HCT116 (cell line): Measurements from ENCODE around the gene FAM241A. TPM values are rescaled to one million over a fixed set of nuclear protein-coding genes. Genes with fewer than 3 reads are reported as not detected.

ENCODE experiments used
- ATAC-seq: fragments of 200-7000 bp; cut with Tn5 transposase; 2 replicates; pipeline ENCODE4 v1.9.1; 2020; ENCODE audit warnings: mild to moderate bottlenecking, moderate library complexity
- BruUV-seq: library from RNA; stranded (reverse); fragments of 400-500 nt; replicated peaks from 2 replicates; lab custom pipeline; 2021; lab: Mats Ljungman, UMichigan
- CTCF ChIA-PET: fragments of 300-600 bp; sonication (Branson Sonifier 250); formaldehyde crosslinking; loops from one replicate; lab custom pipeline; 2021; ENCODE audit warnings: antibody characterized with exemption; lab: Charles Lee
- POLR2A ChIA-PET: fragments of 300-600, 350-600 bp; sonication (Branson Sonifier 250); formaldehyde crosslinking; loops from one replicate; lab custom pipeline; 2021; ENCODE audit warnings: antibody characterized with exemption; lab: Charles Lee
- RAD21 ChIA-PET, 2 experiments: fragments of 300-600 bp; sonication (Branson Sonifier 250); formaldehyde crosslinking; loops; one replicate each; lab custom pipeline; 2023; ENCODE audit warnings: low total read pairs in 2 of 2; ENCODE audit not compliant: uncharacterized antibody in 2 of 2, unreplicated experiment in 2 of 2, low non-redundant PET in 1 of 2; lab: Charles Lee
- DNase-seq: peaks from one replicate; pipeline ENCODE4 v3.0.0-alpha.2; 2010; ENCODE audit warnings: low read depth, low spot score
- H2AFZ ChIP-seq: fragments of 200-600 bp; shearing (Covaris generic), sonication (generic); 2 replicates; pipeline ENCODE4 v1.6.1; 2017; ENCODE audit warnings: low read depth, mixed run types, mixed read lengths, antibody characterized with exemption, low read length; ENCODE audit not compliant: poor library complexity, severe bottlenecking
- H3K27ac ChIP-seq: 2 replicates; pipeline ENCODE4 v1.5.1; 2012; ENCODE audit warnings: low read depth, low read length
- H3K27me3 ChIP-seq: fragments of 200-600 bp; sonication (generic); 2 replicates; pipeline ENCODE4 v1.6.1; 2016; ENCODE audit warnings: mixed run types, low read length, mixed read lengths; ENCODE audit not compliant: insufficient read depth
- H3K36me3 ChIP-seq, 2 experiments: fragments of 200-500 bp in 1 of 2; fragments of 200-600 bp in 1 of 2; sonication (Bioruptor generic) in 1 of 2; sonication (generic) in 1 of 2; 2 replicates each; pipeline versions ENCODE4 v1.5.1 to v1.6.1; 2014 to 2016; ENCODE audit warnings: low read length in 2 of 2, inconsistent platforms in 1 of 2, mixed read lengths in 1 of 2, mixed run types in 1 of 2; ENCODE audit not compliant: insufficient read depth in 2 of 2, control insufficient read depth in 1 of 2
- H3K4me1 ChIP-seq, 2 experiments: fragments of 200-600 bp in 1 of 2; sonication (generic) in 1 of 2; 2 replicates each; pipeline versions ENCODE4 v1.5.1 to v1.6.1; 2012 to 2017; ENCODE audit warnings: low read length in 2 of 2, inconsistent platforms in 1 of 2, mild to moderate bottlenecking in 1 of 2, mixed read lengths in 1 of 2, mixed run types in 1 of 2, moderate library complexity in 1 of 2; ENCODE audit not compliant: insufficient read depth in 2 of 2, control insufficient read depth in 1 of 2
- H3K4me2 ChIP-seq: fragments of 200-600 bp; sonication (generic); 2 replicates; pipeline ENCODE4 v1.6.1; 2017; ENCODE audit warnings: mixed run types, low read length, mixed read lengths
- H3K4me3 ChIP-seq, 2 experiments: fragments of 200-600 bp in 1 of 2; sonication (generic) in 1 of 2; replicated peaks in 1 of 2; 2 replicates each; pipeline ENCODE4 v1.5.1; 2011 to 2016; ENCODE audit warnings: low read length in 2 of 2, control low read depth in 1 of 2, low read depth in 1 of 2, mild to moderate bottlenecking in 1 of 2, mixed read lengths in 1 of 2, mixed run types in 1 of 2
- H3K79me2 ChIP-seq: fragments of 200-600 bp; sonication (generic); 2 replicates; pipeline ENCODE4 v1.6.1; 2017; ENCODE audit warnings: mild to moderate bottlenecking, mixed run types, low read length, moderate library complexity, mixed read lengths; ENCODE audit not compliant: insufficient read depth
- H3K9ac ChIP-seq: fragments of 200-600 bp; sonication (generic); 2 replicates; pipeline ENCODE4 v1.6.1; 2016; ENCODE audit warnings: low read length, mixed read lengths
- H3K9me2 ChIP-seq: fragments of 200-600 bp; sonication (generic), shearing (Covaris generic); 2 replicates; pipeline ENCODE4 v1.6.1; 2017; ENCODE audit warnings: mixed run types, mild to moderate bottlenecking, moderate library complexity; ENCODE audit not compliant: insufficient read depth
- H3K9me3 ChIP-seq, 2 experiments: fragments of 200-500 bp in 1 of 2; fragments of 200-600 bp in 1 of 2; sonication (Bioruptor generic) in 1 of 2; sonication (generic) in 1 of 2; 2 replicates each; pipeline ENCODE4 v1.6.1; 2014 to 2017; ENCODE audit warnings: low read length in 2 of 2, mixed read lengths in 2 of 2, inconsistent platforms in 1 of 2, low read depth in 1 of 2, mild to moderate bottlenecking in 1 of 2, mixed run types in 1 of 2, moderate library complexity in 1 of 2; ENCODE audit not compliant: control insufficient read depth in 1 of 2, insufficient read depth in 1 of 2
- H4K20me1 ChIP-seq: fragments of 200-600 bp; sonication (generic), shearing (Covaris generic); 2 replicates; pipeline ENCODE4 v1.6.1; 2017; ENCODE audit warnings: mixed run types, mild to moderate bottlenecking, moderate library complexity; ENCODE audit not compliant: insufficient read depth
- CBX3 ChIP-seq: IDR thresholded peaks from 2 replicates; pipeline ENCODE4 v1.6.1; 2012; ENCODE audit warnings: low read depth
- CEBPB ChIP-seq: IDR thresholded peaks from 2 replicates; pipeline ENCODE4 v1.6.1; 2012; ENCODE audit warnings: low read depth
- EGR1 ChIP-seq: IDR thresholded peaks from 2 replicates; pipeline ENCODE4 v1.6.1; 2012; ENCODE audit warnings: low read depth
- ELF1 ChIP-seq: IDR thresholded peaks from 2 replicates; pipeline ENCODE4 v1.6.1; 2012; ENCODE audit warnings: low read depth, borderline replicate concordance
- EZH2phosphoT487 ChIP-seq: fragments of 200-600 bp; IDR thresholded peaks from 2 replicates; pipeline ENCODE4 v1.6.1; 2018; ENCODE audit warnings: antibody characterized with exemption, borderline replicate concordance
- FOSL1 ChIP-seq: IDR thresholded peaks from 2 replicates; pipeline ENCODE4 v1.6.1; 2012; ENCODE audit warnings: low read depth
- JUND ChIP-seq: IDR thresholded peaks from 2 replicates; pipeline ENCODE4 v1.6.1; 2012
- POLR2A ChIP-seq: IDR thresholded peaks from 2 replicates; pipeline ENCODE4 v1.7.0; 2011; ENCODE audit warnings: borderline replicate concordance; ENCODE audit not compliant: insufficient read depth, insufficient read length; ENCODE audit errors: extremely low read depth
- POLR2AphosphoS5 ChIP-seq: IDR thresholded peaks from 2 replicates; pipeline ENCODE4 v1.6.1; 2011; ENCODE audit warnings: mild to moderate bottlenecking, low read depth, low read length, moderate library complexity
- RAD21 ChIP-seq: IDR thresholded peaks from 2 replicates; pipeline ENCODE4 v1.6.1; 2012; ENCODE audit warnings: low read depth, mild to moderate bottlenecking
- SP1 ChIP-seq: IDR thresholded peaks from 2 replicates; pipeline ENCODE4 v1.6.1; 2012; ENCODE audit warnings: low read depth
- TCF7L2 ChIP-seq: IDR thresholded peaks from 2 replicates; pipeline ENCODE4 v1.7.0; 2011; ENCODE audit warnings: borderline replicate concordance, inconsistent platforms; ENCODE audit not compliant: insufficient read depth, insufficient read length; ENCODE audit errors: extremely low read depth
- ZBTB33 ChIP-seq: IDR thresholded peaks from 2 replicates; pipeline ENCODE4 v1.6.1; 2011; ENCODE audit warnings: mild to moderate bottlenecking, low read length, moderate library complexity; ENCODE audit not compliant: insufficient replicate concordance; ENCODE audit errors: extremely low read depth
- intact Hi-C: fragments of 100-400 bp; cut with micrococcal nuclease; formaldehyde crosslinking; loops from 2 replicates; pipeline ENCODE4 v1.10.0; 2022
- total RNA-seq: library from RNA; stranded (reverse); gene quantifications from one replicate; pipeline ENCODE4 v1.2.1, GENCODE V29; 2021; ENCODE audit not compliant: unreplicated experiment
- TF ChIP-seq, protein P1 (sequence below), 3 experiments: fragments of 200-600 bp in 1 of 3; sonication (generic) in 1 of 3; IDR thresholded peaks in 2 of 3; conservative IDR thresholded peaks in 1 of 3; 2 replicates each; pipeline ENCODE4 v1.5.1; 2012 to 2017; ENCODE audit warnings: low read depth in 2 of 3, low read length in 2 of 3, antibody characterized with exemption in 1 of 3, borderline replicate concordance in 1 of 3, control low read depth in 1 of 3, mild to moderate bottlenecking in 1 of 3, mixed read lengths in 1 of 3, mixed run types in 1 of 3, moderate library complexity in 1 of 3; ENCODE audit not compliant: insufficient read depth in 1 of 3

The FAM241A gene
- total RNA-seq, 1 experiment from 2014 or later: 4.5 TPM

DNA sequence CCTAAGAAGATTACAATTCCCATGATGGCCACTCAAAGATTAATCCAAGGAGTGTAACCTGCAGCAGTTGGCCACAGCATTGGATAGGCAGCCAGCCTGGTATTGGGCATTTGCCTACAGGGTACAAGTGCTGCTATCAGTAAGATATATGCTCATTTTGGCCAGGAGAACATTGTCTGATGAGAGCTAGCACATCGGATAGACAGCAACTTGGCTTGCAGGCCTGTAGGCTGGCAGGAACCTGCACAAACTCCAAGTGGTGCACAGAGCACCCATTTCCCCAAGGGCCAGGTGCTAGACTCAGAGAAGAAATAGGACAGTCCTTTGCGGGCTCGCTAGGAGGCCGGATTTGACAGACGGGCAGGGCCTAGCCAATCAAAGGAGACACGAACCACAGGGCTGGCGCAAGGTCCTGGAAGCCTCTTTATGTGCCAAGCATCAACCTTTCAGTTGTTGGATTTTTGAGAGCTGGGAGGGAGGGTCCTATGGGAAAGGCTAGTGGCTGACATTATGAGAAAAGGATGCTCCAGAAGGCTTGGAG, 74.6 kb downstream of the FAM241A start:
- Histone ChIP-seq H3K79me2 (no peaks in the 10 kb centered on the region), H3K9ac (no peak overlapping the region), H3K27ac (no peak overlapping the region), H3K4me1 (no peaks in the 10 kb centered on the region), H2AFZ (no peak overlapping the region), H4K20me1 (no peaks in the 10 kb centered on the region), H3K9me3 (no peaks in the 10 kb centered on the region), H3K4me2 (no peak overlapping the region), H3K27me3 (no peaks in the 10 kb centered on the region), H3K4me3 (no peak overlapping the region), H3K36me3 (no peaks in the 10 kb centered on the region), H3K9me2 (no peaks in the 10 kb centered on the region)
- intact Hi-C loops: no loop called here
- POLR2A ChIA-PET: no interaction called here
- RAD21 ChIA-PET: no interaction called here
- ATAC-seq (no peak), DNase-seq (no peak)
- BruUV-seq: no TSS peak
- TF ChIP-seq POLR2AphosphoS5 (no peak), RAD21 (no peak), TCF7L2 (no peak), CBX3 (no peak), SP1 (no peak), CEBPB (no peak), JUND (no peak), FOSL1 (no peak), EGR1 (no peak), EZH2phosphoT487 (no peak), ZBTB33 (no peak), ELF1 (no peak), POLR2A (no peak)
- TF ChIP-seq, protein P1, sequence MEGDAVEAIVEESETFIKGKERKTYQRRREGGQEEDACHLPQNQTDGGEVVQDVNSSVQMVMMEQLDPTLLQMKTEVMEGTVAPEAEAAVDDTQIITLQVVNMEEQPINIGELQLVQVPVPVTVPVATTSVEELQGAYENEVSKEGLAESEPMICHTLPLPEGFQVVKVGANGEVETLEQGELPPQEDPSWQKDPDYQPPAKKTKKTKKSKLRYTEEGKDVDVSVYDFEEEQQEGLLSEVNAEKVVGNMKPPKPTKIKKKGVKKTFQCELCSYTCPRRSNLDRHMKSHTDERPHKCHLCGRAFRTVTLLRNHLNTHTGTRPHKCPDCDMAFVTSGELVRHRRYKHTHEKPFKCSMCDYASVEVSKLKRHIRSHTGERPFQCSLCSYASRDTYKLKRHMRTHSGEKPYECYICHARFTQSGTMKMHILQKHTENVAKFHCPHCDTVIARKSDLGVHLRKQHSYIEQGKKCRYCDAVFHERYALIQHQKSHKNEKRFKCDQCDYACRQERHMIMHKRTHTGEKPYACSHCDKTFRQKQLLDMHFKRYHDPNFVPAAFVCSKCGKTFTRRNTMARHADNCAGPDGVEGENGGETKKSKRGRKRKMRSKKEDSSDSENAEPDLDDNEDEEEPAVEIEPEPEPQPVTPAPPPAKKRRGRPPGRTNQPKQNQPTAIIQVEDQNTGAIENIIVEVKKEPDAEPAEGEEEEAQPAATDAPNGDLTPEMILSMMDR (IDR thresholded peaks at IDR 0.05 in 2 of 3, conservative IDR thresholded peaks at IDR 0.05 in 1 of 3; ENCODE audit: borderline replicate concordance in 1 of 3, insufficient read depth in 1 of 3, low read depth in 2 of 3, low read length in 2 of 3): no peak
- CTCF ChIA-PET: interaction anchor here (1.1 kb wide), 1 partner anchor 14 kb away, joined by 3 read pairs; no protein-coding TSS in a partner anchor
